Measurements from ENCODE around the gene SYT9.
A peak's percentile ranks its signal among the peaks of the same experiment; 100 is the strongest.

The SYT9 gene

GRCh38 chr11:7281079-7281478, 29.4 kb downstream of the SYT9 start (continued):
- TF ChIP-seq TSHZ2 (CRISPR knock-in tag; IDR thresholded peaks at IDR 0.05) (peak; percentile 29; the same call in 1 of the 2 replicates), ISL1 (CRISPR knock-in tag; IDR thresholded peaks at IDR 0.05) (peak; percentile 78)

DNA sequence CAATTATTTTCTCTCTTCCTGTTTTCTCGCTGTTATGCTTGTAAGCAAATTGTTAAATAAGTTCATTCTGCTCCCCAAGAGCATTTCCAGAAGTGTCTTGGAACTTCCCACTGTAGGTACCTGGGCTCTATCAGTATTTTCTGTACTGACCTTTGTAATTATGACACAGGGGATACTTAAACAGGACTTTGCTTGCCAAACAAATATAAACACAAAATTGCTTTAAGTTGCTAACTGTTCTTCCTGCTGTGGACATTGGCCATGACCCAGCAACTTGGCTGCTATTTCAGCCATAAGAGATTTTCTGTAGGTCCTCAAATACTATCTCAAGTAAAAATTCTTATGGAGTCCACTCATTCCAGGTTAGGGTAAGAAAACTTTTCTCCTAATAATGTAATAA, 30.1 kb downstream of the SYT9 start:
- TF ChIP-seq RARB (CRISPR knock-in tag; IDR thresholded peaks at IDR 0.05) (no peak), ARNTL (CRISPR knock-in tag; IDR thresholded peaks at IDR 0.05; ENCODE audit: borderline replicate concordance, low read depth) (no peak), BACH2 (CRISPR knock-in tag; IDR thresholded peaks at IDR 0.05; ENCODE audit: borderline replicate concordance) (no peak), SNAI2 (CRISPR knock-in tag; IDR thresholded peaks at IDR 0.05) (no peak), ZFP30 (CRISPR knock-in tag; IDR thresholded peaks at IDR 0.05) (no peak), GLIS3 (CRISPR knock-in tag; IDR thresholded peaks at IDR 0.05) (no peak), CSDC2 (CRISPR knock-in tag; IDR thresholded peaks at IDR 0.05) (no peak), TCF4 (CRISPR knock-in tag; IDR thresholded peaks at IDR 0.05; ENCODE audit: borderline replicate concordance) (no peak), TSHZ2 (CRISPR knock-in tag; IDR thresholded peaks at IDR 0.05) (no peak), OSR1 (CRISPR knock-in tag; IDR thresholded peaks at IDR 0.05) (no peak), ESRRG (CRISPR knock-in tag; IDR thresholded peaks at IDR 0.05) (no peak), PPARA (CRISPR knock-in tag; IDR thresholded peaks at IDR 0.05; ENCODE audit: borderline replicate concordance) (no peak), ISL1 (CRISPR knock-in tag; IDR thresholded peaks at IDR 0.05) (no peak), CSRNP3 (CRISPR knock-in tag; IDR thresholded peaks at IDR 0.05) (no peak)
- TF ChIP-seq, protein P1, sequence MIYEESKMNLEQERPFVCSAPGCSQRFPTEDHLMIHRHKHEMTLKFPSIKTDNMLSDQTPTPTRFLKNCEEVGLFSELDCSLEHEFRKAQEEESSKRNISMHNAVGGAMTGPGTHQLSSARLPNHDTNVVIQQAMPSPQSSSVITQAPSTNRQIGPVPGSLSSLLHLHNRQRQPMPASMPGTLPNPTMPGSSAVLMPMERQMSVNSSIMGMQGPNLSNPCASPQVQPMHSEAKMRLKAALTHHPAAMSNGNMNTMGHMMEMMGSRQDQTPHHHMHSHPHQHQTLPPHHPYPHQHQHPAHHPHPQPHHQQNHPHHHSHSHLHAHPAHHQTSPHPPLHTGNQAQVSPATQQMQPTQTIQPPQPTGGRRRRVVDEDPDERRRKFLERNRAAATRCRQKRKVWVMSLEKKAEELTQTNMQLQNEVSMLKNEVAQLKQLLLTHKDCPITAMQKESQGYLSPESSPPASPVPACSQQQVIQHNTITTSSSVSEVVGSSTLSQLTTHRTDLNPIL (CRISPR knock-in tag; IDR thresholded peaks at IDR 0.05; ENCODE audit: low read depth) = no peak
- TF ChIP-seq, protein P2, sequence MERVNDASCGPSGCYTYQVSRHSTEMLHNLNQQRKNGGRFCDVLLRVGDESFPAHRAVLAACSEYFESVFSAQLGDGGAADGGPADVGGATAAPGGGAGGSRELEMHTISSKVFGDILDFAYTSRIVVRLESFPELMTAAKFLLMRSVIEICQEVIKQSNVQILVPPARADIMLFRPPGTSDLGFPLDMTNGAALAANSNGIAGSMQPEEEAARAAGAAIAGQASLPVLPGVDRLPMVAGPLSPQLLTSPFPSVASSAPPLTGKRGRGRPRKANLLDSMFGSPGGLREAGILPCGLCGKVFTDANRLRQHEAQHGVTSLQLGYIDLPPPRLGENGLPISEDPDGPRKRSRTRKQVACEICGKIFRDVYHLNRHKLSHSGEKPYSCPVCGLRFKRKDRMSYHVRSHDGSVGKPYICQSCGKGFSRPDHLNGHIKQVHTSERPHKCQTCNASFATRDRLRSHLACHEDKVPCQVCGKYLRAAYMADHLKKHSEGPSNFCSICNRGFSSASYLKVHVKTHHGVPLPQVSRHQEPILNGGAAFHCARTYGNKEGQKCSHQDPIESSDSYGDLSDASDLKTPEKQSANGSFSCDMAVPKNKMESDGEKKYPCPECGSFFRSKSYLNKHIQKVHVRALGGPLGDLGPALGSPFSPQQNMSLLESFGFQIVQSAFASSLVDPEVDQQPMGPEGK (CRISPR knock-in tag; IDR thresholded peaks at IDR 0.05; ENCODE audit: borderline replicate concordance) = no peak
- TF ChIP-seq, protein P3, sequence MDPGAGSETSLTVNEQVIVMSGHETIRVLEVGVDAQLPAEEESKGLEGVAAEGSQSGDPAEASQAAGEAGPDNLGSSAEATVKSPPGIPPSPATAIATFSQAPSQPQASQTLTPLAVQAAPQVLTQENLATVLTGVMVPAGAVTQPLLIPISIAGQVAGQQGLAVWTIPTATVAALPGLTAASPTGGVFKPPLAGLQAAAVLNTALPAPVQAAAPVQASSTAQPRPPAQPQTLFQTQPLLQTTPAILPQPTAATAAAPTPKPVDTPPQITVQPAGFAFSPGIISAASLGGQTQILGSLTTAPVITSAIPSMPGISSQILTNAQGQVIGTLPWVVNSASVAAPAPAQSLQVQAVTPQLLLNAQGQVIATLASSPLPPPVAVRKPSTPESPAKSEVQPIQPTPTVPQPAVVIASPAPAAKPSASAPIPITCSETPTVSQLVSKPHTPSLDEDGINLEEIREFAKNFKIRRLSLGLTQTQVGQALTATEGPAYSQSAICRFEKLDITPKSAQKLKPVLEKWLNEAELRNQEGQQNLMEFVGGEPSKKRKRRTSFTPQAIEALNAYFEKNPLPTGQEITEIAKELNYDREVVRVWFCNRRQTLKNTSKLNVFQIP (CRISPR knock-in tag; IDR thresholded peaks at IDR 0.05; ENCODE audit: borderline replicate concordance, low read depth) = no peak
- ATAC-seq = no peak

DNA sequence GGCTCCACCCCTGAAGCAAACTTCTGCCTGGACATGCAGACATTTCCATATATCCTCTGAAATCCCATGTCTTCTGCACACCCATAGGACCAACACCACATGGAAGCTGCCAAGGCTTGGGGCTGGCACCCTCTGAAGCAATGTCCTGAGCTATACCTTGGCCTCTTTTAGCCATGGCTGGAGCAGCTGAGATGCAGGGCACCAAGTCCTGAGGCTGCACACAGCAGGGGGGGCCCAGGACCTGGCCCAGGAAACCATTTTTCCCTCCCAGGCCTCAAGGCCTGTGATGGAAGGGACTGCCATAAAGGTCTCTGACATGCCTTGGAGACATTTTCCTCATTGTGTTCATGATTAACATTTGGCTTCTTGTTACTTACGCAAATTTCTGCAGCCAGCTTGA, 34.5 kb downstream of the SYT9 start:
- no peak for ATAC-seq
- TF ChIP-seq PPARA (CRISPR knock-in tag; IDR thresholded peaks at IDR 0.05; ENCODE audit: borderline replicate concordance) (no peak), ZNF70 (CRISPR knock-in tag; IDR thresholded peaks at IDR 0.05) (no peak), SNAI2 (CRISPR knock-in tag; IDR thresholded peaks at IDR 0.05) (no peak), TSHZ2 (CRISPR knock-in tag; IDR thresholded peaks at IDR 0.05) (no peak), ZC3H10 (CRISPR knock-in tag; IDR thresholded peaks at IDR 0.05) (no peak), GLIS3 (CRISPR knock-in tag; IDR thresholded peaks at IDR 0.05) (no peak), ISL1 (CRISPR knock-in tag; IDR thresholded peaks at IDR 0.05) (no peak), ZNF565 (CRISPR knock-in tag; conservative IDR thresholded peaks at IDR 0.05; ENCODE audit: low read depth) (no peak), ARNTL (CRISPR knock-in tag; IDR thresholded peaks at IDR 0.05; ENCODE audit: borderline replicate concordance, low read depth) (no peak), BACH2 (CRISPR knock-in tag; IDR thresholded peaks at IDR 0.05; ENCODE audit: borderline replicate concordance) (no peak), CSDC2 (CRISPR knock-in tag; IDR thresholded peaks at IDR 0.05) (no peak)
- TF ChIP-seq, protein P2 (CRISPR knock-in tag; IDR thresholded peaks at IDR 0.05; ENCODE audit: borderline replicate concordance) = no peak
